Calu3 (cell line): ENCODE measurements around the gene RNASE11. TPM values are rescaled to one million over a fixed set of nuclear protein-coding genes. Genes with fewer than 3 reads are reported as not detected.

ENCODE experiments used
- BruUV-seq: library from RNA; stranded (reverse); fragments of 400-500 nt; replicated peaks from 2 replicates; lab custom pipeline; 2021; lab: Mats Ljungman, UMichigan
- CTCF ChIA-PET: fragments of 300-600 bp; sonication (Branson Sonifier 250); formaldehyde crosslinking; loops from one replicate; lab custom pipeline; 2022; ENCODE audit warnings: antibody characterized with exemption; lab: Charles Lee
- DNase-seq: peaks from one replicate; pipeline ENCODE4 v3.0.0; 2022
- H3K27ac Mint-ChIP-seq: one replicate; pipeline ENCODE4 v1.8.0; 2022; ENCODE audit warnings: mixed read lengths; ENCODE audit not compliant: unreplicated experiment
- H3K27me3 Mint-ChIP-seq: one replicate; pipeline ENCODE4 v1.8.0; 2022; ENCODE audit warnings: mixed read lengths; ENCODE audit not compliant: unreplicated experiment
- H3K36me3 Mint-ChIP-seq: one replicate; pipeline ENCODE4 v1.8.0; 2022; ENCODE audit warnings: mild to moderate bottlenecking, moderate library complexity, mixed read lengths; ENCODE audit not compliant: insufficient read depth, unreplicated experiment
- H3K4me1 Mint-ChIP-seq: one replicate; pipeline ENCODE4 v1.8.0; 2022; ENCODE audit warnings: mild to moderate bottlenecking, low read depth, mixed read lengths; ENCODE audit not compliant: unreplicated experiment
- H3K4me3 Mint-ChIP-seq: one replicate; pipeline ENCODE4 v1.8.0; 2022; ENCODE audit warnings: mild to moderate bottlenecking, low read depth, moderate library complexity, mixed read lengths; ENCODE audit not compliant: unreplicated experiment
- H3K9me3 Mint-ChIP-seq: one replicate; pipeline ENCODE4 v1.8.0; 2022; ENCODE audit warnings: low read depth, mixed read lengths; ENCODE audit not compliant: unreplicated experiment
- CTCF ChIP-seq: fragments of 200-600 bp; IDR thresholded peaks from one replicate; pipeline ENCODE4 v1.8.0; 2022; ENCODE audit warnings: antibody characterized with exemption; ENCODE audit not compliant: unreplicated experiment
- intact Hi-C: fragments of 100-400 bp; cut with micrococcal nuclease; formaldehyde crosslinking; loops from one replicate; pipeline ENCODE4 v1.10.0; 2022; ENCODE audit not compliant: unreplicated experiment
- total RNA-seq: library from RNA; stranded (reverse); gene quantifications from 2 replicates; pipeline ENCODE4 v1.2.3, GENCODE V29; 2022

The RNASE11 gene
- total RNA-seq, 1 experiment from 2014 or later: not detected

GRCh38 chr14:20548414-20549158, 39.2 kb downstream of the RNASE11 start:
- CTCF ChIA-PET: no interaction called here
- intact Hi-C loops: no loop called here
- Mint-ChIP-seq H3K9me3 (no peaks in the 10 kb centered on the region), H3K27me3 (peaks cover 33% of the 10 kb centered on the region), H3K4me1 (no peaks in the 10 kb centered on the region), H3K4me3 (no peak overlapping the region), H3K27ac (no peak overlapping the region), H3K36me3 (no peaks in the 10 kb centered on the region)
- no peak for TF ChIP-seq CTCF
- DNase-seq: no peak
- BruUV-seq: no TSS peak

GRCh38 chr14:20546877-20547276, 40.9 kb downstream of the RNASE11 start:
- no peak for TF ChIP-seq CTCF
- H3K27me3 Mint-ChIP-seq: peaks cover 46% of the 10 kb centered on the region
- no peak overlapping the region for H3K4me3 Mint-ChIP-seq
- no peaks in the 10 kb centered on the region for H3K9me3 Mint-ChIP-seq
- DNase-seq: no peak
- intact Hi-C loops: no loop called here
- H3K4me1 Mint-ChIP-seq: no peaks in the 10 kb centered on the region
- H3K36me3 Mint-ChIP-seq: no peaks in the 10 kb centered on the region
- BruUV-seq: no TSS peak
- H3K27ac Mint-ChIP-seq: no peak overlapping the region
- CTCF ChIA-PET: no interaction called here

- Mint-ChIP-seq H3K36me3 (no peaks in the 10 kb centered on the region), H3K4me1 (no peaks in the 10 kb centered on the region), H3K27me3 (peaks cover 27% of the 10 kb centered on the region), H3K9me3 (no peaks in the 10 kb centered on the region), H3K4me3 (no peak overlapping the region), H3K27ac (no peak overlapping the region)
- CTCF ChIA-PET: no interaction called here
- BruUV-seq: no TSS peak
- TF ChIP-seq CTCF: no peak
- DNase-seq: no peak
- intact Hi-C loops: no loop called here
Observed at GRCh38 chr14:20539906-20540305, 47.9 kb downstream of the RNASE11 start.

Other genes with a start within 250 kb of the RNASE11 start
- gene PARP2, start 244.4 kb downstream of the RNASE11 start, total RNA-seq: 28.6 and 30.5 TPM in 2 replicates
- 30.4 and 32.5 TPM in 2 replicates for gene TEP1, start 174.5 kb downstream of the RNASE11 start, total RNA-seq
- gene KLHL33, start 151.8 kb downstream of the RNASE11 start, total RNA-seq: not detected in 2 replicates
- gene OSGEP, start 133.2 kb downstream of the RNASE11 start, total RNA-seq: 46.2 and 54.3 TPM in 2 replicates
- 205 TPM in 2 replicates for gene APEX1, start 132.8 kb downstream of the RNASE11 start, total RNA-seq
- gene PIP4P1, start 126.6 kb downstream of the RNASE11 start, total RNA-seq: 27.0 and 33.8 TPM in 2 replicates
- 81.3 and 94.9 TPM in 2 replicates for gene PNP, start 118.6 kb downstream of the RNASE11 start, total RNA-seq
- gene RNASE10, start 82.5 kb downstream of the RNASE11 start, total RNA-seq: 0.54 and 0.61 TPM in 2 replicates
- not detected in 2 replicates for gene RNASE9, start 27.0 kb downstream of the RNASE11 start, total RNA-seq
- not detected in 2 replicates for gene RNASE12, start 3.4 kb upstream of the RNASE11 start, total RNA-seq
- gene OR6S1, start 53.7 kb upstream of the RNASE11 start, total RNA-seq: not detected in 2 replicates
- 5.3 and 7.3 TPM in 2 replicates for gene RNASE4, start 96.6 kb upstream of the RNASE11 start, total RNA-seq
- gene ANG, start 100.8 kb upstream of the RNASE11 start, total RNA-seq: 4.0 and 4.4 TPM in 2 replicates
- gene EDDM3A, start 157.9 kb upstream of the RNASE11 start, total RNA-seq: not detected in 2 replicates
- not detected in 2 replicates for gene EDDM3B, start 180.4 kb upstream of the RNASE11 start, total RNA-seq
- not detected in 2 replicates for gene RNASE6, start 193.3 kb upstream of the RNASE11 start, total RNA-seq
- 40.2 and 45.8 TPM in 2 replicates for gene RNASE1, start 214.8 kb upstream of the RNASE11 start, total RNA-seq